HepG2 (cell line): ENCODE results near the gene TMEM220. TPM values are rescaled to one million over a fixed set of nuclear protein-coding genes. Genes with fewer than 3 reads are reported as not detected.

ENCODE experiments used
- CAMTA2 ChIP-seq: sonication (generic); formaldehyde crosslinking; IDR thresholded peaks from 2 replicates; pipeline ENCODE4 v1.4.0; 2020; ENCODE audit warnings: mild to moderate bottlenecking, missing genetic modification reagents, borderline replicate concordance
- DZIP1 ChIP-seq: sonication (generic); formaldehyde crosslinking; IDR thresholded peaks from 2 replicates; pipeline ENCODE4 v1.5.0; 2020; ENCODE audit warnings: mild to moderate bottlenecking, missing genetic modification reagents
- FOXO1 ChIP-seq: sonication (generic); formaldehyde crosslinking; IDR thresholded peaks from 2 replicates; pipeline ENCODE4 v1.4.0; 2020; ENCODE audit warnings: missing genetic modification reagents
- HOXA9 ChIP-seq: sonication (generic); formaldehyde crosslinking; IDR thresholded peaks from 2 replicates; pipeline ENCODE4 v1.8.1; 2022; ENCODE audit warnings: missing genetic modification reagents, mild to moderate bottlenecking, moderate library complexity, borderline replicate concordance
- KDM5B ChIP-seq: sonication (generic); formaldehyde crosslinking; IDR thresholded peaks from 2 replicates; pipeline ENCODE4 v1.4.0; 2020; ENCODE audit warnings: missing genetic modification reagents, mild to moderate bottlenecking, borderline replicate concordance
- MED13 ChIP-seq: sonication (generic); formaldehyde crosslinking; IDR thresholded peaks from 2 replicates; pipeline ENCODE4 v1.5.0; 2020; ENCODE audit warnings: missing genetic modification reagents
- MIER3 ChIP-seq: IDR thresholded peaks from 2 replicates; pipeline ENCODE4 v1.6.1; 2016; ENCODE audit warnings: missing compliant biosample characterization, borderline replicate concordance
- MYPOP ChIP-seq: sonication (generic); formaldehyde crosslinking; IDR thresholded peaks from 2 replicates; pipeline ENCODE4 v1.8.1; 2023; ENCODE audit warnings: mild to moderate bottlenecking, moderate library complexity, missing genetic modification reagents
- TEF ChIP-seq: sonication (generic); formaldehyde crosslinking; IDR thresholded peaks from 2 replicates; pipeline ENCODE4 v1.5.0; 2020; ENCODE audit warnings: missing genetic modification reagents
- USF2 ChIP-seq, 2 experiments: sonication (generic) in 1 of 2; formaldehyde crosslinking in 1 of 2; IDR thresholded peaks; 2 replicates each; pipeline versions ENCODE4 v1.5.1 to v1.6.1; 2011 to 2020; ENCODE audit warnings: borderline replicate concordance in 1 of 2, low read depth in 1 of 2, low read length in 1 of 2, mild to moderate bottlenecking in 1 of 2, missing genetic modification reagents in 1 of 2, moderate library complexity in 1 of 2
- ZBTB44 ChIP-seq: sonication (generic); formaldehyde crosslinking; IDR thresholded peaks from 2 replicates; pipeline ENCODE4 v1.4.0; 2020; ENCODE audit warnings: missing genetic modification reagents
- ZNF281 ChIP-seq: sonication (generic); formaldehyde crosslinking; IDR thresholded peaks from 2 replicates; pipeline ENCODE4 v1.4.0; 2020; ENCODE audit warnings: missing genetic modification reagents, borderline replicate concordance
- ZNF574 ChIP-seq: sonication (generic); formaldehyde crosslinking; IDR thresholded peaks from 2 replicates; pipeline ENCODE4 v1.4.0; 2020; ENCODE audit warnings: missing genetic modification reagents
- ZSCAN22 ChIP-seq: sonication (generic); formaldehyde crosslinking; IDR thresholded peaks from 2 replicates; pipeline ENCODE4 v1.4.0; 2020; ENCODE audit warnings: mild to moderate bottlenecking, missing genetic modification reagents
- polyA plus RNA-seq, 8 experiments: library from polyadenylated mRNA; depleted of rRNA in 3 of 8; stranded (reverse) in 7 of 8; unstranded in 1 of 8; fragments of >200 nt; fragmentation: Illumina TruSeq in 4 of 8; extraction: Trizol in 4 of 8; gene quantifications; 2 replicates each; pipeline versions ENCODE4 v1.2.1 to v1.2.3, GENCODE V29; 2011 to 2016; ENCODE audit warnings: low read depth in 4 of 8, missing spikeins in 1 of 8, mixed read lengths in 1 of 8; ENCODE audit not compliant: insufficient read depth in 1 of 8
- total RNA-seq, 5 experiments: library from RNA; depleted of rRNA; stranded (reverse); fragments of >200 nt; fragmentation: Illumina TruSeq; extraction: Trizol; gene quantifications; 2 replicates each; pipeline ENCODE4 v1.2.3, GENCODE V29; 2016; ENCODE audit warnings: low read depth in 1 of 5

TMEM220 gene
- total and polyA plus RNA-seq, 2 of the 13 experiments (the other 11 are each of a cell fraction or from before 2014, with no cell fraction given), result 1.3 to 2.2 TPM

- TF ChIP-seq ZBTB44 (CRISPR knock-in tag) (no peak), MYPOP (CRISPR knock-in tag) (no peak), ZNF281 (no peak), MED13 (CRISPR knock-in tag) (no peak), DZIP1 (CRISPR knock-in tag) (no peak), ZNF574 (CRISPR knock-in tag) (peak; percentile 31; the same call in 1 of the 2 replicates), ZSCAN22 (CRISPR knock-in tag) (no peak), MIER3 (CRISPR knock-in tag) (0 out of 2 replicates have a peak, but pooled peaks have one; percentile 24), FOXO1 (no peak), CAMTA2 (CRISPR knock-in tag) (no peak), KDM5B (no peak), TEF (CRISPR knock-in tag) (no peak), HOXA9 (CRISPR knock-in tag) (no peak), USF2 (IDR thresholded peaks at IDR 0.05; ENCODE audit: low read depth, low read length) (no peak), USF2 (CRISPR knock-in tag; IDR thresholded peaks at IDR 0.05; ENCODE audit: borderline replicate concordance) (no peak)
These were observed 7.4 kb upstream of the TMEM220 start (continued) for GRCh38 chr17:10737168-10737622.
